GM13977 (cell line): ENCODE data around the gene TXNDC15.
"Not testable (repeated sequence)": the region's sequence is repeated elsewhere in the genome, so short reads cannot be mapped to it uniquely, and the experiment has no call there.

Source experiments
- DNase-seq: peaks from one replicate; pipeline ENCODE4 v3.0.0; 2012; ENCODE audit warnings: low spot score
- CTCF ChIP-seq: IDR thresholded peaks from 2 replicates; pipeline ENCODE4 v1.5.1; 2012; ENCODE audit warnings: mild to moderate bottlenecking, control low read depth; ENCODE audit not compliant: insufficient read depth; ENCODE audit errors: extremely low read depth, missing control alignments
- in situ Hi-C: fragments of 300-500 bp; cut with MboI; formaldehyde crosslinking; loops from one replicate; pipeline ENCODE4 v1.12.0; 2022; ENCODE audit warnings: low sequenced_read_pairs, low pct_unique_long_range_greater_than_20kb, mixed read lengths, inconsistent platforms; ENCODE audit not compliant: unreplicated experiment

Gene TXNDC15

GRCh38 chr5:134878403-134878802, 4.2 kb downstream of the TXNDC15 start:
- DNase-seq, result no peak
- in situ Hi-C loops, result no loop called here
- no peak for TF ChIP-seq CTCF

- no peak for TF ChIP-seq CTCF
- no peak for DNase-seq
- in situ Hi-C loops, result no loop called here
Measured at GRCh38 chr5:134879456-134879855, 5.3 kb downstream of the TXNDC15 start.

- DNase-seq, in situ Hi-C loops: not testable (repeated sequence)
Measured at GRCh38 chr5:134880937-134881336, 6.8 kb downstream of the TXNDC15 start.

GRCh38 chr5:134881711-134882110, 7.5 kb downstream of the TXNDC15 start:
- in situ Hi-C loops, DNase-seq: not testable (repeated sequence)

- no peak for DNase-seq
- no peak for TF ChIP-seq CTCF
- in situ Hi-C loops, result no loop called here
Measured at GRCh38 chr5:134887593-134888159, 13.5 kb downstream of the TXNDC15 start.

GRCh38 chr5:134889335-134889734, 15.2 kb downstream of the TXNDC15 start:
- no peak for TF ChIP-seq CTCF
- DNase-seq, result no peak
- in situ Hi-C loops, result no loop called here

GRCh38 chr5:134891473-134891872, 17.3 kb downstream of the TXNDC15 start:
- no peak for TF ChIP-seq CTCF
- in situ Hi-C loops, result no loop called here
- DNase-seq, result no peak

- in situ Hi-C loops, result no loop called here
- no peak for TF ChIP-seq CTCF
- DNase-seq, result no peak
Measured at GRCh38 chr5:134892282-134892681, 18.1 kb downstream of the TXNDC15 start.
